Testis (tissue), 2 donors: Measurements from ENCODE around the gene HOXD12.

Source experiments
- POLR2A ChIP-seq: fragments of 450-650 bp; IDR thresholded peaks from one replicate; pipeline ENCODE4 v1.6.1; 2017; ENCODE audit warnings: antibody characterized with exemption, mild to moderate bottlenecking, moderate library complexity
- TF ChIP-seq, protein P1 (sequence below), 3 experiments: fragments of 450-650 bp in 2 of 3; fragments of 200-600 bp in 1 of 3; sonication (generic) in 1 of 3; IDR thresholded peaks; one replicate each; pipeline ENCODE4 v1.5.1; 2016 to 2019; ENCODE audit warnings: antibody characterized with exemption in 3 of 3, mild to moderate bottlenecking in 2 of 3, moderate library complexity in 1 of 3

DNA sequence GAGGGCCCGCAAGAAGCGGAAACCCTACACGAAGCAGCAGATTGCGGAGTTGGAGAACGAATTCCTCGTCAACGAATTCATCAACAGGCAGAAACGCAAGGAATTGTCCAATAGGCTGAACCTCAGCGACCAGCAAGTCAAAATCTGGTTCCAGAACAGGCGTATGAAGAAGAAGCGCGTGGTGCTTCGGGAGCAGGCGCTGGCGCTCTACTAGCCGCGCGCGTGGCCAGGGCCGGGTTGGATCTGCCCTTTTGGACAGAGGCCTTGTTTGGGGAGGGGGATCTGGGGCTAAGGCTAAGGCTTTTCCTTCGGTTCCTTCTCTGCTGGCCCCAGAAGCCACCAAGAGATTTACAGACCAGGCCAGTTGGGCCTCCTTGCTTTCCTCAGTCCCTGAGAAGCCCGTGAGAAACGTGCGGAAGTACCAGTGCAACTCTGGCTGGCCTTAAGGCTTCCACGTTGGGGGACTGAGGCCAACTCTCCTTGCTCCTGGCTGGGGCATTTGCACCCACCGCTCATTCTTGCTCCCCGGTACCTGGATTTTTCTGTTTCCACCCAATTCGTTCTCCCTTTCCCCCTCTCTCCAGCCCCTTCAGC lies 1.0 kb downstream of the HOXD12 start:
- TF ChIP-seq, protein P1, sequence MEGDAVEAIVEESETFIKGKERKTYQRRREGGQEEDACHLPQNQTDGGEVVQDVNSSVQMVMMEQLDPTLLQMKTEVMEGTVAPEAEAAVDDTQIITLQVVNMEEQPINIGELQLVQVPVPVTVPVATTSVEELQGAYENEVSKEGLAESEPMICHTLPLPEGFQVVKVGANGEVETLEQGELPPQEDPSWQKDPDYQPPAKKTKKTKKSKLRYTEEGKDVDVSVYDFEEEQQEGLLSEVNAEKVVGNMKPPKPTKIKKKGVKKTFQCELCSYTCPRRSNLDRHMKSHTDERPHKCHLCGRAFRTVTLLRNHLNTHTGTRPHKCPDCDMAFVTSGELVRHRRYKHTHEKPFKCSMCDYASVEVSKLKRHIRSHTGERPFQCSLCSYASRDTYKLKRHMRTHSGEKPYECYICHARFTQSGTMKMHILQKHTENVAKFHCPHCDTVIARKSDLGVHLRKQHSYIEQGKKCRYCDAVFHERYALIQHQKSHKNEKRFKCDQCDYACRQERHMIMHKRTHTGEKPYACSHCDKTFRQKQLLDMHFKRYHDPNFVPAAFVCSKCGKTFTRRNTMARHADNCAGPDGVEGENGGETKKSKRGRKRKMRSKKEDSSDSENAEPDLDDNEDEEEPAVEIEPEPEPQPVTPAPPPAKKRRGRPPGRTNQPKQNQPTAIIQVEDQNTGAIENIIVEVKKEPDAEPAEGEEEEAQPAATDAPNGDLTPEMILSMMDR (IDR thresholded peaks at IDR 0.05): no peak
- TF ChIP-seq POLR2A: no peak
